Heart left ventricle (tissue), 16 donors: ENCODE results near the gene LDLRAD2. TPM values are rescaled to one million over a fixed set of nuclear protein-coding genes. Genes with fewer than 3 reads are reported as not detected.
A peak's percentile ranks its signal among the peaks of the same experiment; 100 is the strongest.

Source experiments
- ATAC-seq, 4 donors: fragments of 200-7000 bp; cut with Tn5 transposase; one replicate each; pipeline ENCODE4 v1.9.1; 2020 to 2022; ENCODE audit warnings: moderate library complexity in 4 of 4, mild to moderate bottlenecking in 3 of 4, moderate number of reproducible peaks in 1 of 4
- DNase-seq, 5 donors: peaks; one replicate each; pipeline ENCODE4 v3.0.0-alpha.2; 2020
- H3K27ac ChIP-seq, 12 donors: fragments of 200-600 bp; sonication (generic) in 4 of 12; one replicate each; pipeline versions ENCODE4 v1.5.0 to v1.8.0; 2016 to 2022; ENCODE audit warnings: mild to moderate bottlenecking in 2 of 12
- H3K27me3 ChIP-seq, 9 donors: fragments of 200-600 bp; sonication (generic) in 2 of 9; one replicate each; pipeline versions ENCODE4 v1.5.1 to v1.8.0; 2016 to 2022; ENCODE audit warnings: mild to moderate bottlenecking in 3 of 9
- H3K36me3 ChIP-seq, 9 donors: fragments of 200-600 bp; sonication (generic) in 2 of 9; one replicate each; pipeline versions ENCODE4 v1.5.0 to v1.8.0; 2018 to 2022; ENCODE audit warnings: mild to moderate bottlenecking in 2 of 9
- H3K4me1 ChIP-seq, 12 donors: fragments of 200-600 bp; sonication (generic) in 4 of 12; one replicate each; pipeline versions ENCODE4 v1.5.0 to v1.8.0; 2016 to 2022; ENCODE audit warnings: mild to moderate bottlenecking in 3 of 12
- H3K4me3 ChIP-seq, 12 donors: fragments of 200-600 bp; sonication (generic) in 4 of 12; one replicate each; pipeline versions ENCODE4 v1.5.0 to v1.8.0; 2017 to 2022; ENCODE audit warnings: mild to moderate bottlenecking in 9 of 12, moderate library complexity in 4 of 12
- H3K9me3 ChIP-seq, 12 donors: fragments of 200-600 bp; sonication (generic) in 4 of 12; one replicate each; pipeline versions ENCODE4 v1.5.0 to v1.8.0; 2016 to 2022; ENCODE audit warnings: mild to moderate bottlenecking in 1 of 12
- CTCF ChIP-seq, 12 donors: fragments of 200-600 bp; sonication (generic) in 4 of 12; IDR thresholded peaks; one replicate each; pipeline versions ENCODE4 v1.5.0 to v1.8.0; 2018 to 2022; ENCODE audit warnings: antibody characterized with exemption in 12 of 12, mild to moderate bottlenecking in 5 of 12
- POLR2A ChIP-seq, 2 donors: fragments of 450-650 bp; IDR thresholded peaks; one replicate each; pipeline ENCODE4 v1.6.1; 2017; ENCODE audit warnings: antibody characterized with exemption in 2 of 2, mild to moderate bottlenecking in 2 of 2, moderate library complexity in 2 of 2
- WGBS, 4 donors: extraction: QIAGEN DNeasy Blood & Tissue Kit in 2 of 4; methylation state at CpG; one replicate each; pipeline versions ENCODE4 v1.1.5 to v1.1.7; 2013 to 2018; 5-methylcytosine and 5-hydroxymethylcytosine counted together
- intact Hi-C, 10 donors: fragments of 100-400 bp; cut with DNase I; formaldehyde crosslinking; loops; one replicate each; pipeline versions ENCODE4 v1.11.1 to v1.14.2; 2022
- polyA plus RNA-seq, 2 donors: library from polyadenylated mRNA; stranded (reverse); fragments of 200-250 nt; gene quantifications; one replicate each; pipeline ENCODE4 v1.2.3, GENCODE V29; 2013
- total RNA-seq, 9 donors: library from RNA; depleted of rRNA in 2 of 9; stranded (reverse); fragments of >200 nt in 2 of 9; fragmentation: NEBNext Ultra II Directional in 3 of 9; extraction: Animal tissue kit (Norgen Biotek cat#: 25700) in 3 of 9; gene quantifications; one replicate each; pipeline versions ENCODE4 v1.1.0 to v1.2.4, GENCODE V29; 2016 to 2023
- donor health status: ischemic (EF 13 %, LVEDD 7.1; RV severe dilation, severe dysfunction).
- donor health status: healthy with polysubstance abuse.
- donor health status: DM: no; HTN: yes; CAD: no.
- donor health status: DM: no; HTN: no; CAD: no.
- donor health status: ischemic (EF 25% LVEDD 6.9; RV normal size, moderate dysfunction).
- donor health status: ischemic (EF 25% LVEDD 5.7; RV mildly dilated, moderate dysfunction).
- donor health status: healthy.
- donor health status: DM: yes; HTN: yes; CAD: no.
- donor health status: ischemic (EF 35%, LVEDD 5.7; RV mildly dilated, moderate dysfunction).
- donor health status: nonischemic (EF 11% LVEDD 7.7; RV severe dilation, severe dysfunction).
- donor health status: DM: yes; HTN: yes; CAD: no.
- donor health status: PGD.
- donor health status: ischemic (EF 29% LVEDD 5.4; RV normal size, mild dysfunction).
- donor health status: nonischemic (EF 23%, LVEDD 6.1; RV moderate dilation, normal function).

LDLRAD2 gene
- total and polyA plus RNA-seq, 11 donors, result 0.08 to 4.0 (median 0.33) TPM; not detected in 8

DNA sequence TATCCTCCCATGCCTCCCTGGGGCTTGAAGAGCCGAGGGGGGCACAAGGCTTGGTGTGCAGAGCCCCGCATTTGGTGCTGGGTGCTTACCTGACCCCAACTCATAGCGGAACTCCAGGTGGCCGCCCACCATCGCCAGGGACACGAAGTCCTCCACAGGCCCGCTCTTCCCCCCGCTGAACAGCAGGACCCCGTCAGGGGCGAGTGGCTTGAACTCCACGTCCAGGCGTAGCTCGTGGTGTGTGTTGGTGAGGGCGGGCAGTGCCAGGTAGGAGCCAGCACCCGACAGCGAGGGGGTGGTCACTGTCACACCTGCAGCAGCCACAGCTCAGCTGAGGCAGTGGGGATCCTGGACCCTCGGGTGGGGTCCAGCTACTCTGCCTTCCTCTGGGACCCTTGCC is 17.2 kb downstream of the LDLRAD2 start:
- ATAC-seq (peak in 1 of 4 donors; percentile 4), DNase-seq (peak in 1 of 5 donors; percentile 54)
- intact Hi-C loops, result no loop called here
- peaks cover 5 to 100% (median 96%) of the 10 kb centered on the region in 9 donors for H3K36me3 ChIP-seq
- peaks cover 0 to 2% (median 0%) of the 10 kb centered on the region in 12 donors for H3K9me3 ChIP-seq
- 87 to 95% (median 91%) methylated on average over 3 to 17 of the region's 17 CpGs for WGBS, 4 donors
- no peak for TF ChIP-seq POLR2A (IDR thresholded peaks at IDR 0.05)
- no peak for TF ChIP-seq CTCF (IDR thresholded peaks at IDR 0.05)
- no peaks in the 10 kb centered on the region for H3K27me3 ChIP-seq
- H3K4me3 ChIP-seq, result no peak overlapping the region
- peaks cover 0 to 4% (median 0%) of the 10 kb centered on the region in 12 donors for H3K4me1 ChIP-seq
- peak overlapping the region in 1 of 12 donors; percentile 17 for H3K27ac ChIP-seq

GRCh38 chr1:21830792-21831453 is 18.9 kb downstream of the LDLRAD2 start:
- intact Hi-C loops, result no loop called here
- peaks cover 9 to 100% (median 98%) of the 10 kb centered on the region in 9 donors for H3K36me3 ChIP-seq
- no peak overlapping the region for H3K4me3 ChIP-seq
- WGBS, 4 donors, result 92 to 96% (median 94%) methylated on average over 16 to 23 of the region's 23 CpGs
- peaks cover 0 to 4% (median 0%) of the 10 kb centered on the region in 12 donors for H3K9me3 ChIP-seq
- H3K27me3 ChIP-seq, result no peaks in the 10 kb centered on the region
- no peaks in the 10 kb centered on the region for H3K4me1 ChIP-seq
- H3K27ac ChIP-seq, result no peak overlapping the region
- ATAC-seq (peak in 3 of 4 donors; percentile 3 to 11 (median 7)), DNase-seq (peak in 2 of 5 donors; percentile 16 to 54)
- TF ChIP-seq CTCF (IDR thresholded peaks at IDR 0.05) (no peak), POLR2A (IDR thresholded peaks at IDR 0.05) (no peak)

DNA sequence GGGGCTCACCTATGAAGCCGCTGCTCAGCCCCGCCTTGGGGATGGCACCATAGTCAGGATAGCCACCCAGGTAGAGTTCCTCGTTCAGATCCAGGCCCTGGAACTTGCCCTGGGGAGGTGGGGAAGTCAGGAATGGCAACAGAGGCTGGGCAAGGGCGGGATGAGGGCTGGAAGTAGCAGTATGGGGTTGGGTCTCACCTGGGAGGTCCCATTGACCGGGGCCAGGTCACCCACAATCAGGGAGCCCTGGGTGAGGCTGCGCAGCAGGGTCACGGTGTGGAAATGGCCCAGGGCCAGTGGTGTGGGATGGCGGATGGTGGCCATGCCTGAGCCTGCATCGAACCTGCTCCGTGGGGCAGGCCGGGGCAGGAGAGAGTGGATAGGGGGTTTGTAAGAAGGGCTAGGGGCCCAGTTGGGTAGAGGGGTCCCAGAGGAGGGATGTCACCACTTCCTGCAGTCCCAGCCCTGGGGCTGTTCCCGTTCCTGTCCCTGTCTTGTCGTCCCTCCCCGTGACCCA is 19.4 kb downstream of the LDLRAD2 start:
- ATAC-seq (peak in 1 of 4 donors; percentile 3), DNase-seq (peak in 2 of 5 donors; percentile 22 to 47)
- Histone ChIP-seq H3K9me3 (peaks cover 0 to 4% (median 0%) of the 10 kb centered on the region in 12 donors), H3K36me3 (peaks cover 7 to 100% (median 98%) of the 10 kb centered on the region in 9 donors), H3K27me3 (no peaks in the 10 kb centered on the region), H3K4me3 (no peak overlapping the region), H3K27ac (no peak overlapping the region), H3K4me1 (no peaks in the 10 kb centered on the region)
- no peak for TF ChIP-seq POLR2A (IDR thresholded peaks at IDR 0.05)
- no peak for TF ChIP-seq CTCF (IDR thresholded peaks at IDR 0.05)
- intact Hi-C loops, result no loop called here
- 89 to 92% (median 90%) methylated on average over 13 to 14 of the region's 14 CpGs for WGBS, 4 donors

- no peak overlapping the region for H3K27ac ChIP-seq
- no peaks in the 10 kb centered on the region for H3K4me1 ChIP-seq
- H3K9me3 ChIP-seq, result peaks cover 0 to 4% (median 0%) of the 10 kb centered on the region in 12 donors
- ATAC-seq (no peak), DNase-seq (peak in 1 of 5 donors; percentile 42)
- no peak overlapping the region for H3K4me3 ChIP-seq
- peaks cover 7 to 100% (median 97%) of the 10 kb centered on the region in 9 donors for H3K36me3 ChIP-seq
- intact Hi-C loops, result no loop called here
- no peaks in the 10 kb centered on the region for H3K27me3 ChIP-seq
- WGBS, 4 donors, result 68 to 92% (median 88%) methylated on average over 6 to 11 of the region's 11 CpGs
- TF ChIP-seq POLR2A (IDR thresholded peaks at IDR 0.05), result no peak
These were observed 21.4 kb downstream of the LDLRAD2 start for GRCh38 chr1:21833392-21833976.
